Measurements from ENCODE around the gene COTL1.

- no peak for TF ChIP-seq EZH2 (IDR thresholded peaks at IDR 0.05; ENCODE audit: insufficient read depth, poor library complexity, severe bottlenecking)
- TF ChIP-seq EZH2phosphoT487 (IDR thresholded peaks at IDR 0.05; ENCODE audit: insufficient read depth, low read depth): no peak
These were observed 43.7 kb upstream of the COTL1 start for GRCh38 chr16:84661418-84662060.
